ENCODE data around the gene MYO5A.
"Not testable (repeated sequence)": the region's sequence is repeated elsewhere in the genome, so short reads cannot be mapped to it uniquely, and the experiment has no call there.

MYO5A gene

GRCh38 chr15:52288986-52289385 is 239.7 kb downstream of the MYO5A start:
- DNase-seq (ENCODE audit: low read depth, low spot score), result no peak

DNA sequence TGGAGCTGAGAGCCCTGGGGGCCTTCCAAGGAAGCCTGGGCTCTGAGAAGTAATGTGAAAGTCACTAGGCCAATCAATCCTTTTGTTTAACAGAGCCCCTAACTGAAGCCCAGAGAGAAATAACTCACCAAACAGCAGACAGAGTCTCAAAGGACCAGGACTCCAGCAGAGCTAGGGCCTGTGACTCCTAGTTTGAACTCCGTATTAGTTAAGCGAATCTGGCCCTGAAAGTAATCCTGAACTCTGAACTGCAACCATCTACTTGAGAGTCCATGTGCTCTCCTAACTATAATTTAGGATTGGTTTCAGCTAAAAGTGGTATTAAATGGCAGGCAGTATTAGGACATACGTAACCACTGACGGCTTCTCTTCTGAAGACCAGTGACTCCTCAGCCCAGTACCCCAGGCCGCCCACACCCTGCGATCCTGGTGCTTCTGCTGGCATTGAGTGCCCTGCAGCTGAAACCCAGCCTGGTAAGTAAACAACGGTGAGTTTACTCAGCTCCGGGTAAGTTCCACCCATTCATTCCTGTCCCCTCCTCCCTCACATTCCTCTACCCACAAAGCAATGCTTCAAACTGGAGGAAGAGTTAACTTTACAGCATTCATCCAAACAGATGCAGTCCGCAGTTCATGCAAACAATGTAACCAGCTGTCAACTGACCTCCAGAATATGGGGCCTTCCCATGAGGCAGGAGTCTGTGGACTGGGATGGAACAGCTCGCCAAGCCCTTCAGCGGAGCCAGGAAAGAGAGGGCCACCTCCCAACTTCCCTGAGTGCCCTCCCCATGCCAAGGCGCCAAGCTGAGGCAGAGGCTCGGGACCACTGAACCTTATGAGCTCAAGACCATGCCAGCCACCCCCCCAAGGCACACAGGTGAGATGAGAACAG is 240.4 kb downstream of the MYO5A start:
- no peak for DNase-seq (ENCODE audit: low read depth, low spot score)

GRCh38 chr15:52287114-52287513 is 241.6 kb downstream of the MYO5A start:
- no peak for DNase-seq (ENCODE audit: low read depth, low spot score)

- not testable (repeated sequence) for DNase-seq (ENCODE audit: low read depth, low spot score)
Measured at GRCh38 chr15:52285941-52286340, 242.7 kb downstream of the MYO5A start.

- DNase-seq (ENCODE audit: low read depth, low spot score), result no peak
Measured at GRCh38 chr15:52284164-52284563, 244.5 kb downstream of the MYO5A start.

GRCh38 chr15:52283281-52283680 is 245.4 kb downstream of the MYO5A start:
- DNase-seq (ENCODE audit: low read depth, low spot score), result no peak

GRCh38 chr15:52282418-52282817 is 246.3 kb downstream of the MYO5A start:
- no peak for DNase-seq (ENCODE audit: low read depth, low spot score)

GRCh38 chr15:52281085-52282035 is 247.3 kb downstream of the MYO5A start:
- DNase-seq (ENCODE audit: low read depth, low spot score), result no peak

- DNase-seq (ENCODE audit: low read depth, low spot score), result no peak
Measured at GRCh38 chr15:52280326-52281084, 248.2 kb downstream of the MYO5A start.

- DNase-seq (ENCODE audit: low read depth, low spot score), result no peak
Measured at GRCh38 chr15:52278636-52279367, 249.9 kb downstream of the MYO5A start.

DNA sequence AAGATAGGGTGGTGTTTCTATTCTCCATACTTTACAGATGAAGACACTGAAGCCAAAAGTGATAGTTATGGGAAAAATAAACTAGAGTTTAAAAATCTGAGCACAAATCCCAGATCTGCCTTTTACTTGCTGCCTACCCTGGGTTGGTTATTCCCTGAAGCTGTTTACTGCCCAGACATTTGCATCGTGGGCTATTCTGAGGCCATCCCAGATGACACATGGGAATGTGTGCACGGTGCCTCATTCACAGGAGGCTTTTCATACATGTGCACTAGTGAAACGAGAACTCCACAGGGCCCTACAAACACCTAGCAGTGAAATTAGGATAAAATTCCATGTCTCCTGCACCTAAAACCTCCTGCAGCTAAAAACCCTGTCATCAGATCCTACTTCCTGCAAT is 250.5 kb downstream of the MYO5A start:
- DNase-seq (ENCODE audit: low read depth, low spot score), result no peak

- DNase-seq (ENCODE audit: low read depth, low spot score), result no peak
Measured at GRCh38 chr15:52277575-52277974, 251.1 kb downstream of the MYO5A start.

GRCh38 chr15:52276256-52276770 is 252.4 kb downstream of the MYO5A start:
- no peak for DNase-seq (ENCODE audit: low read depth, low spot score)

DNA sequence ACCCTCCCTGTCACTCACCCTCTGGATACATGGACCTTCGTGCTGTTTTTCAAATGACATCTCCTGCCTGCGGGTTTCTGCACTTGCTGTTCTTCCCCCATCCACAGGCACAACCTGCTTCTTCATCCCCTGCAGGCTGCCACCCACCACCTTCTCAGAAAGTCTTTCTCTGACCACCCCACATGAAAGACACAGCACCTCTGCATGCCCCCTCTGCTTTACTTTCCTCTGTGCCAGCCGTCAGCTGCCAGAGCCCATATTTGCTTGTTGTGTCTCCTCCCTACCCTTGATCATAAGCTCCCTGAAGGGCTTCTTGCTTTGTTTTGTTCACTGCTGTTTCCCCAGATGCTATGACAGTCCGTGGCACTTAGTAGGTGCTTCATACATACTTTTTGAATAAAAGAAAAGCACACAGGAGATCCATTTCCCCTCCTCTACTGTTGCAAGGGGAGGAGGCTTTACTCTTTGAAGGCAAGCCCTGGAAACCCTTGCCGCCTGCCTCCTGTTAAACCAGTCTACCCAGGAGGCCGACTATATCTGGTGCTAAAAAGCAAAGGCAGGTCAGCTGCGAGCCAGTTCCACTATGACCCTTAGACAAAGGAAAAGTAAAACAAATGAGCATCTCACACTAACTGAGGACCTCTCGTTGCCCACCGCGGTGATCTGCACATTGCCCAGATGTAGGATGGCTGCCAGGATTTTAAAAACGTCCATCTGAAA is 265.0 kb downstream of the MYO5A start:
- DNase-seq (ENCODE audit: low read depth, low spot score), result no peak

DNA sequence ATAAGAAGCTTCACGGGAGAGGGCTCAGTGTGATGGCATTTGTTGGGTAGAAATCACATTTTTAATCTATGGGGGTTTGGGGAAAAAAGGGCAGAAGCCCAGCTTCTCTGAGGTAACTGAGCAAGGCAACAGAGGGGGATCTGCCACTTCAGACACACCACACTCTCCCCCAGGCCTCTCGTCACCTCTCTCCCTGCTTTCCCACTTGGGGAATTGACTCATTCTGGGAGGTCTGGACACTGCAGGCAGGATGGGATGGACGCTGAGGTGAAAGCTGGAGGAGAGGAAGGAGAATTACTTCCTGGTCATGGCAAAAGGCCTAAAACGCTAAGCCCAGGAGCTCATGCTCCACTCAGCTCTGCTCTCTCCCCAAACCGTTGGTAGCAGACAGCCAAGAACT is 266.3 kb downstream of the MYO5A start:
- no peak for DNase-seq (ENCODE audit: low read depth, low spot score)

- peak; percentile 95 for DNase-seq (ENCODE audit: low read depth, low spot score)
Measured at GRCh38 chr15:52261498-52262242, 267.0 kb downstream of the MYO5A start.

GRCh38 chr15:52261026-52261425 is 267.7 kb downstream of the MYO5A start:
- DNase-seq (ENCODE audit: low read depth, low spot score), result no peak

GRCh38 chr15:52259503-52259902 is 269.2 kb downstream of the MYO5A start:
- no peak for DNase-seq (ENCODE audit: low read depth, low spot score)

DNA sequence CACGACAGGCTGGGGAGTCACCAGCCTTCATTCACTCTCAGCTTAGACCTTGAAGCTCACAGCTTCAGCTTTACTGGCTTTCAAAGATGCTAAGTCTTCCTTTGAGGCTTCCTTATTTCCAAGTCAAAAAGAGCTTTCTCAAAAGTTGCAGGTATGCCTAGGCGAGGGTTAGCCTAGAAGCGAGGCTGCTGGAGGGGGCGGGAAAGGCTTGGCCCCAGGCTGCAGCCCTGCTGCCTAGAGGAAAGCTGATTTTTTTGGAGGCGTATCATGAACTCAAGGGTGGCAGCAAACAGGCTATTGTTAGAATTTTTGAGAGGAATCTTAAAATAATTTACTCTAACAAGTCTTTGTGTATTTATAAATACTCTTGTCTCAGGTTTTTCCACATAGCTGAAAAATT is 270.2 kb downstream of the MYO5A start:
- DNase-seq (ENCODE audit: low read depth, low spot score), result no peak

DNA sequence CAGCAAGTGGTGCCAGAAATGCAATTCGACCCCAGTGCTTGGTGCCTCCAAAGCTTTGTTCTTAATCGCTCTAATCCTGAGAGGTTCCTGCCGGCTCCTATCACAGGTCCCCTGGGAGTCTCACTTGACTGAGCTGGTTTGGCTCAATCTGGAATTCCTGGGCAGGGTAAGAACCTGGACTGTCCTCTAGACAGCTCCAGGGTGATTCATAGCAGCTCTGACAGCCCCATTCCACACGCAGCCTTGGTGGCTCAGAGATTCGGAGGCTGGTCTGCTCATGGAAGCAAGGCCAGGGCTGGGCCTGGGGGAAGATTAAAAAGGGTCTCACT is 271.0 kb downstream of the MYO5A start:
- DNase-seq (ENCODE audit: low read depth, low spot score), result no peak

Measured in iPS DF 19.7 (cell line).